Measurements from ENCODE around the gene PAK4. TPM values are rescaled to one million over a fixed set of nuclear protein-coding genes. Genes with fewer than 3 reads are reported as not detected.

Gene PAK4
- polyA plus RNA-seq, 1 donor (not counting 4 experiments of a cell fraction or from before 2014, with no cell fraction given): 11.2 TPM

- Histone ChIP-seq H3K4me2 (ENCODE audit: control insufficient read depth, extremely low read depth, insufficient read depth, low read depth, low read length) (no peak overlapping the region), H2AFZ (ENCODE audit: control insufficient read depth, low read length) (no peak overlapping the region), H3K36me3 (ENCODE audit: control insufficient read depth in 2 of 2, extremely low read depth in 1 of 2, insufficient read depth in 2 of 2, low read length in 2 of 2) (no peaks in the 10 kb centered on the region), H3K4me1 (ENCODE audit: control insufficient read depth, extremely low read depth, insufficient read depth, low read length) (peaks cover 14% of the 10 kb centered on the region), H3K9ac (ENCODE audit: control insufficient read depth, extremely low read depth, insufficient read depth, low read length) (no peak overlapping the region), H3K79me2 (ENCODE audit: control insufficient read depth, insufficient read depth, low read length) (no peaks in the 10 kb centered on the region), H4K20me1 (ENCODE audit: control insufficient read depth, extremely low read depth, insufficient read depth, low read length) (no peaks in the 10 kb centered on the region), H3K9me1 (ENCODE audit: control insufficient read depth, extremely low read depth, insufficient read depth, low read length) (no peaks in the 10 kb centered on the region), H3K4me3 (ENCODE audit: control insufficient read depth in 2 of 3, extremely low read depth in 1 of 3, insufficient read depth in 2 of 3, low read depth in 1 of 3, low read length in 3 of 3) (no peak overlapping the region), H3K27me3 (ENCODE audit: control insufficient read depth, extremely low read depth, insufficient read depth, low read length) (no peaks in the 10 kb centered on the region), H3K9me3 (ENCODE audit: control insufficient read depth, low read depth, low read length) (no peaks in the 10 kb centered on the region), H3K27ac (ENCODE audit: control insufficient read depth, insufficient read depth, low read length) (no peak overlapping the region)
- DNase-seq (ENCODE audit: low read depth, low spot score) (no peak), FAIRE-seq (peak; percentile 55)
- dilution Hi-C loops (cut with MboI; ENCODE audit: extremely low pct_ligation_motif_present, low sequenced_read_pairs): no loop called here
- TF ChIP-seq EZH2 (IDR thresholded peaks at IDR 0.05; ENCODE audit: low read length): no peak
- peak; percentile 84 to 85 (median 85) for TF ChIP-seq CTCF (optimal IDR thresholded peaks at IDR 0.05 in 1 of 3, IDR thresholded peaks at IDR 0.05 in 1 of 3, conservative IDR thresholded peaks at IDR 0.05 in 1 of 3; ENCODE audit: extremely low read depth in 1 of 3, insufficient read depth in 2 of 3, low read length in 3 of 3)
These were observed 15.2 kb upstream of the PAK4 start for GRCh38 chr19:39110263-39110967.

DNA sequence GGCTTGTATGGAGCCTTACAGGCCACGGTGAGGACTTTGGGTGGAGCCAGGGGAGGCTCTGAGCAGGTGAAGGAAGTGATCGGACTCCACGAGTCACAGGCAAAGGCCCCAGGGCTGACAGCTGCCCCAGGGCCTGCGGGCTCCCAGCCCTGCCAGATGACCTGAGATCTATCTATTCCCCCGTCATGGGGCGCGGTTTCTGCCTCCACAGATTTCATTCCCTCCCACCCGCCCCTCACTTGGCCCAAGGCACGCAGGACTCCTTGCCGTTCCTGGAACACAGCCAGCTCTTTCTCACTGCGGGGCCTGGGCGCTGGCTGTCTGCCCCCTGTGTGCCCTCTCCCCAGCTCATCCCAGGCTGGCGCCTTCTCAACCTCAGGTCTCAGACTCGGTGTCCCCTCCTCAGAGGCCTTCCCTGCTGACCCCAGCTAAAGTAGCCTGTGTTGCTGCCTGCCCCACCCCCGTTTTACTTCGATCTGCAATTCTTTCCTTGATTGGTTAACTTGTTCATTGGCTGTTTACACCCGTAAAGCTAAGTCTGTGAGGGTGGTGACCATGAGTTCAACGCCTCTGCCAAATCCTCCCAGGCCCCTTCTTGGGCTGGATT lies 13.9 kb upstream of the PAK4 start:
- Histone ChIP-seq H3K4me2 (ENCODE audit: control insufficient read depth, extremely low read depth, insufficient read depth, low read depth, low read length) (peak overlapping the region; percentile 51), H3K9ac (ENCODE audit: control insufficient read depth, extremely low read depth, insufficient read depth, low read length) (peak overlapping the region; percentile 60), H3K27me3 (ENCODE audit: control insufficient read depth, extremely low read depth, insufficient read depth, low read length) (no peaks in the 10 kb centered on the region), H3K27ac (ENCODE audit: control insufficient read depth, insufficient read depth, low read length) (peak overlapping the region; percentile 63), H4K20me1 (ENCODE audit: control insufficient read depth, extremely low read depth, insufficient read depth, low read length) (no peaks in the 10 kb centered on the region), H3K4me3 (ENCODE audit: control insufficient read depth in 2 of 3, extremely low read depth in 1 of 3, insufficient read depth in 2 of 3, low read depth in 1 of 3, low read length in 3 of 3) (peak overlapping the region in 1 of 3 experiments; percentile 18), H3K9me3 (ENCODE audit: control insufficient read depth, low read depth, low read length) (no peaks in the 10 kb centered on the region), H3K9me1 (ENCODE audit: control insufficient read depth, extremely low read depth, insufficient read depth, low read length) (no peaks in the 10 kb centered on the region), H3K4me1 (ENCODE audit: control insufficient read depth, extremely low read depth, insufficient read depth, low read length) (peaks cover 14% of the 10 kb centered on the region), H3K79me2 (ENCODE audit: control insufficient read depth, insufficient read depth, low read length) (no peaks in the 10 kb centered on the region), H2AFZ (ENCODE audit: control insufficient read depth, low read length) (peak overlapping the region; percentile 29), H3K36me3 (ENCODE audit: control insufficient read depth in 2 of 2, extremely low read depth in 1 of 2, insufficient read depth in 2 of 2, low read length in 2 of 2) (no peaks in the 10 kb centered on the region)
- dilution Hi-C loops (cut with MboI; ENCODE audit: extremely low pct_ligation_motif_present, low sequenced_read_pairs): no loop called here
- TF ChIP-seq CTCF (optimal IDR thresholded peaks at IDR 0.05 in 1 of 3, IDR thresholded peaks at IDR 0.05 in 1 of 3, conservative IDR thresholded peaks at IDR 0.05 in 1 of 3; ENCODE audit: extremely low read depth in 1 of 3, insufficient read depth in 2 of 3, low read length in 3 of 3) (no peak), EZH2 (IDR thresholded peaks at IDR 0.05; ENCODE audit: low read length) (no peak)
- DNase-seq (ENCODE audit: low read depth, low spot score) (no peak), FAIRE-seq (no peak)
